ENCODE results near the gene RASA2. TPM values are rescaled to one million over a fixed set of nuclear protein-coding genes. Genes with fewer than 3 reads are reported as not detected.

Gene RASA2
- total RNA-seq, 2 donors from 2014 or later, result 12.0 to 18.3 TPM

- Histone ChIP-seq H3K27ac (no peak overlapping the region), H3K36me3 (no peaks in the 10 kb centered on the region), H3K27me3 (no peaks in the 10 kb centered on the region)
These were observed 113.5 kb downstream of the RASA2 start for GRCh38 chr3:141600331-141600730.

GRCh38 chr3:141602706-141603105, 115.9 kb downstream of the RASA2 start:
- Histone ChIP-seq H3K27me3 (no peaks in the 10 kb centered on the region), H3K36me3 (no peaks in the 10 kb centered on the region), H3K9me3 (no peaks in the 10 kb centered on the region), H3K4me1 (no peaks in the 10 kb centered on the region), H3K9ac (ENCODE audit: low read depth in 2 of 2, low read length in 2 of 2) (no peak overlapping the region), H3K4me3 (no peak overlapping the region), H3K27ac (no peak overlapping the region)
- intact Hi-C loops (cut with DNase I), result no loop called here
- no peak for TF ChIP-seq CTCF (IDR thresholded peaks at IDR 0.05)
- no peak for DNase-seq

More at GRCh38 chr3:141600331-141600730, 113.5 kb downstream of the RASA2 start:
- Histone ChIP-seq H3K9ac (ENCODE audit: low read depth in 2 of 2, low read length in 2 of 2) (no peak overlapping the region), H3K9me3 (no peaks in the 10 kb centered on the region), H3K4me1 (no peaks in the 10 kb centered on the region), H3K4me3 (no peak overlapping the region)
- DNase-seq, result no peak
- intact Hi-C loops (cut with DNase I), result no loop called here
- no peak for TF ChIP-seq CTCF (IDR thresholded peaks at IDR 0.05)

DNA sequence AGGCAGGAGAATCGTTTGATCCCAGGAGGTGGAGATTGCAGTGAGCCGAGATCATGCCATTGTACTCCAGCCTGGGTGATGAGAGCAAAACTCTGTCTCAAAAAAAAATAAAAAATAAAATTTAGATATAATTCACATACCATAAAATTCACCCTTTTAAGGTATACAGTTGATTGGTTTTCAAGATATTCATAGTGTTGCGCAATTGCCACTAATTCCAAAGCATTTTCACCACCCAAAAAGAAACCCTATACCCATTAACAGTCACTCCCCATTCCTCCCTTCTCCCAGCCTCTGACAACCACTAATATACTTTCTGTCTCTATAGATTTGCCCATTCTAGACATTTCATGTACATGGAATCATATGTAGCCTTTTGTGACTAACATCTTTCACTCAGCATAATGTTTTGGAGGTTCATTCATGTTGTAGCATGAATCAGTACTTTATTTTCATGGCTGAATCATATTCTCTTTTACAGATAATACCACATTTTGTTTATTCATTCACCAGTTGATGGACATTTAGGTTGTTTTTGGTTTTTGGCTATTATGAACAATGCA, 116.7 kb downstream of the RASA2 start:
- TF ChIP-seq CTCF (IDR thresholded peaks at IDR 0.05), result no peak
- Histone ChIP-seq H3K36me3 (no peaks in the 10 kb centered on the region), H3K27ac (no peak overlapping the region), H3K4me3 (no peak overlapping the region), H3K4me1 (no peaks in the 10 kb centered on the region), H3K27me3 (no peaks in the 10 kb centered on the region), H3K9ac (ENCODE audit: low read depth in 2 of 2, low read length in 2 of 2) (no peak overlapping the region), H3K9me3 (no peaks in the 10 kb centered on the region)
- no peak for DNase-seq
- intact Hi-C loops (cut with DNase I), result no loop called here

DNA sequence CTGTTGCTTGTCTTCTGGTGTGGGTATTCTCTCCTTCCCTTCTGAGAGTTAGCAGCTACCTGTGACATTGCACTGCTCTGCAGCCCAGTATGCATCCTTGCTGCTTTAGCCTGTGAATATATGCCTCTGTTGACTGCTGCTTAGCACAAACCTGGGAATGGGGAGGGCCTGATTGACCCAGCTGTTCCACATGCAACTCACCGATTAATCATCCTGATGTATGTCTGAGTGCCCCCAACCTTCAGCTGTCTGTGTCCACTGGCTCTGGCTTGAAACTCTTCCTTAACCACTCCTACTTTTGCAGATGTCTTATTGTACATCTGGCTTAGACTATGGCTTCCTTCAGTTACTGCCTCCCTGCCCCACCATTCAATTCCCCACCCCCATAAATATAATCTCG, 119.1 kb downstream of the RASA2 start:
- Histone ChIP-seq H3K27me3 (no peaks in the 10 kb centered on the region), H3K36me3 (no peaks in the 10 kb centered on the region), H3K4me3 (no peak overlapping the region), H3K9ac (ENCODE audit: low read depth in 2 of 2, low read length in 2 of 2) (no peak overlapping the region), H3K4me1 (no peaks in the 10 kb centered on the region), H3K9me3 (no peaks in the 10 kb centered on the region), H3K27ac (no peak overlapping the region)
- intact Hi-C loops (cut with DNase I), result no loop called here
- TF ChIP-seq CTCF (IDR thresholded peaks at IDR 0.05), result no peak
- no peak for DNase-seq

DNA sequence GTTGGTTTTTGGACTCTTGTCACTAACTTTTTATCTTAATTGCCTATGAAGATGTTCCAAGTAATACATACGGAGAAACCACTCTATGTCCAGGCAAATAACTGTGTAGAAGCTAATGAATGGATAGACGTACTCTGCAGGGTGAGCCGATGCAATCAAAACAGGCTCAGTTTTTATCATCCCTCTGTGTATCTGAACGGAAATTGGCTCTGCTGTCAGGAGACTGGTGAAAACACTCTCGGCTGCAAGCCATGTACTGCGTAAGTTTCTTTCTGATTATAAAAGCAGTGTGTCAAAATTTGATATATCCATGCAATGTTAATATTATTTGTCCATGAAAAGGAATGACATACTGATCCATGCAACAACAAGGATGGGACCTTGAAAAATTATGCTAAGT, 121.6 kb downstream of the RASA2 start:
- Histone ChIP-seq H3K9me3 (no peaks in the 10 kb centered on the region), H3K27ac (no peak overlapping the region), H3K4me3 (no peak overlapping the region), H3K27me3 (no peaks in the 10 kb centered on the region), H3K9ac (ENCODE audit: low read depth in 2 of 2, low read length in 2 of 2) (no peak overlapping the region), H3K4me1 (no peaks in the 10 kb centered on the region), H3K36me3 (no peaks in the 10 kb centered on the region)
- no peak for DNase-seq
- intact Hi-C loops (cut with DNase I), result no loop called here
- no peak for TF ChIP-seq CTCF (IDR thresholded peaks at IDR 0.05)
